HEK293T (cell line): Measurements from ENCODE around the gene ZCCHC7.

Experiments used
- ARNT ChIP-seq: fragments of 450-650 bp; IDR thresholded peaks from 2 replicates; pipeline ENCODE4 v1.6.1; 2017; ENCODE audit warnings: mild to moderate bottlenecking
- BHLHE40 ChIP-seq: fragments of 450-650 bp; IDR thresholded peaks from 2 replicates; pipeline ENCODE4 v1.6.1; 2016; ENCODE audit warnings: mild to moderate bottlenecking, moderate library complexity, borderline replicate concordance
- CTBP1 ChIP-seq: fragments of 450-650 bp; IDR thresholded peaks from 2 replicates; pipeline ENCODE4 v1.6.1; 2016; ENCODE audit warnings: borderline replicate concordance
- FOXM1 ChIP-seq: fragments of 450-650 bp; IDR thresholded peaks from 2 replicates; pipeline ENCODE4 v1.6.1; 2017; ENCODE audit warnings: mild to moderate bottlenecking, borderline replicate concordance
- L3MBTL2 ChIP-seq: fragments of 450-650 bp; conservative IDR thresholded peaks from 2 replicates; pipeline ENCODE4 v1.6.1; 2016; ENCODE audit warnings: mild to moderate bottlenecking
- LEF1 ChIP-seq: fragments of 450-650 bp; IDR thresholded peaks from 2 replicates; pipeline ENCODE4 v1.6.1; 2017; ENCODE audit warnings: mild to moderate bottlenecking, borderline replicate concordance
- NFRKB ChIP-seq: fragments of 450-650 bp; IDR thresholded peaks from 2 replicates; pipeline ENCODE4 v1.6.1; 2016; ENCODE audit warnings: mild to moderate bottlenecking, moderate library complexity
- SP1 ChIP-seq: fragments of 450-650 bp; IDR thresholded peaks from 2 replicates; pipeline ENCODE4 v1.6.1; 2017

GRCh38 chr9:37156781-37157356 is 36.5 kb downstream of the ZCCHC7 start:
- TF ChIP-seq CTBP1 = no peak
- TF ChIP-seq L3MBTL2 = no peak
- no peak for TF ChIP-seq BHLHE40
- no peak for TF ChIP-seq NFRKB
- no peak for TF ChIP-seq LEF1
- TF ChIP-seq SP1 = no peak
- TF ChIP-seq FOXM1 = no peak
- no peak for TF ChIP-seq ARNT
